ENCODE data around the gene DSP. TPM values are rescaled to one million over a fixed set of nuclear protein-coding genes. Genes with fewer than 3 reads are reported as not detected.
A peak's percentile ranks its signal among the peaks of the same experiment; 100 is the strongest.

DSP gene
- total and polyA plus RNA-seq, 10 donors, result 0.72 to 27.6 (median 15.0) TPM

DNA sequence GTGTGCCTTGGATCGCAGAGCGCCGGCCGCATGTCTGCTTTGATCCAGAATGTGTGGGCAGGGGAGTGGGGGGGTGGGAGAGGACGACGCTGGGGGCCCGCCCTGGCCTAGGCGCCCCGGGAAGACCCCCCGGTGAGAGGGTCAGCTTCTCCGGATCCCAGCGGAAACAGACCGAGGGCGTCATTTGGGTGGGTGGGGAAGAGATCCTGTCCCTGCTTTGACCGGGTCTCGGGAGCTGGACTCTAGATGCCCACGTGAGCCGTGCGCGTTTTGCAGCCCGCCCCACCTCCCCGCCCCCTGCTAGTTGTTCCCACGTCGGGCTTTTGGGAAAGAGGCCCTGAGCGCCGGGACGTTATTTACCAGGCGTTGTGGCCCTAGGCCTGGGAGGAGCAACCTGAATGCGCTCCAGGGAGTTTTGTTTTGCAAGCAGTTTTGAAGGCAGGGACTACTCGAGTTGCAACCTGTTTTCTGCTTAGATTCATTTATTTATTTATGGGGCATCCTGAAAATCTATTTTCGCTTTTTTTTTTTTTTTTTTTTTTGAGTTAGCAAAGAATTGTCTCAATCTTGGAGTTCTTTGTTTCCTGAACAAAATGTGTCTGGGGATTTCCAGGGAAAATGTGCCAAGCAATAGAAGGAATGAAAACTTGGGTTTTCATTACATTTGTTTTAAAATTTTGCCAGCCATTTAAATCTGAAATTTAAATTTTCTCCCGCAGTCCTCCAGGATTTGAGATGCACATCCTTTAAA lies 1.6 kb downstream of the DSP start:
- WGBS, 5 donors, result 5 to 12% (median 7%) methylated on average over 18 to 32 of the region's 32 CpGs

DNA sequence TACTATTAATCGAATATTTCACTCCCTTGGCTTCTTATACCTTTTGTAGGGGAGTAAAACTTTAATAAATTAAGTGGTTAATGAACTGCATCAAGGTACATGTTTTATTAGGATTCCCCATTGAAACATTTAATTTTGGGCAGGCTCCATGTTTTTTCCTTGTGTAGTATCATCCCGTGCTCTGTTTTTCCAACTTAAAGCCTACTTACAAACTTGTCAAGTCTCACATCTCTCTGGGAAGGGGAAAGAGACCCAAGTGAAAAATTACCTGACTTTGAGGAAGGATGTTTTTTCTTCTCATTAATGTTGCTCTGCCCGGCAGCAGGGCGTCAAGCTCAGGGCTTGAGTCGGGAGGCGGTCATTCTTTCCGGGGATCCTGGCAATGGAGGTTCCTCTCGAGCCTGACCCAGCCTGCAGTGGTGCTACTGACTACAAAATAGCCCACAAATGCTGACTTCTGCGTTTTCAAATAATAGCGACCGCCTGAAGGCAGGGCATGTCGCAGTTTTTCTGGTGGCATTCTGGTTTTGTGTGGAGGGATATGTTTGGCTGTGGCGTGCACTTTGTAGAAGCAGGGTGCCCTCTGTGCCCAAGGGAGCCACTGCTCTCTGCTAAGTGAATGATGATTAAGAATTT lies 2.4 kb downstream of the DSP start:
- DNase-seq, result no peak
- WGBS, 5 donors, result 36 to 49% (median 40%) methylated on average over 13 of the region's 13 CpGs
- Histone ChIP-seq H3K9me3 (no peaks in the 10 kb centered on the region), H3K4me3 (peak overlapping the region in 2 of 8 donors; percentile 65 to 85), H3K27me3 (replicated peaks in 1 of 7) (peaks cover 0 to 93% (median 35%) of the 10 kb centered on the region in 7 donors), H3K36me3 (no peaks in the 10 kb centered on the region), H3K27ac (peak overlapping the region in 7 of 8 donors; percentile 10 to 89 (median 80)), H3K4me1 (peaks cover 5 to 46% (median 33%) of the 10 kb centered on the region in 6 donors)
- no peak for TF ChIP-seq POLR2A (IDR thresholded peaks at IDR 0.05)
- intact Hi-C loops (cut with DNase I; ENCODE audit: low total_unique reads), result no loop called here

More for the DNA sequence above, 1.6 kb downstream of the DSP start:
- intact Hi-C loops (cut with DNase I; ENCODE audit: low total_unique reads), result no loop called here
- Histone ChIP-seq H3K4me1 (peaks cover 5 to 46% (median 33%) of the 10 kb centered on the region in 6 donors), H3K27ac (peak overlapping the region in 7 of 8 donors; percentile 66 to 89 (median 82)), H3K36me3 (no peaks in the 10 kb centered on the region), H3K4me3 (peak overlapping the region; percentile 50 to 85 (median 64)), H3K9me3 (no peaks in the 10 kb centered on the region), H3K27me3 (replicated peaks in 1 of 7) (peaks cover 0 to 90% (median 40%) of the 10 kb centered on the region in 7 donors)
- TF ChIP-seq POLR2AphosphoS5 (IDR thresholded peaks at IDR 0.05), result peak; percentile 39 to 70 (median 66)
- TF ChIP-seq, protein P1, sequence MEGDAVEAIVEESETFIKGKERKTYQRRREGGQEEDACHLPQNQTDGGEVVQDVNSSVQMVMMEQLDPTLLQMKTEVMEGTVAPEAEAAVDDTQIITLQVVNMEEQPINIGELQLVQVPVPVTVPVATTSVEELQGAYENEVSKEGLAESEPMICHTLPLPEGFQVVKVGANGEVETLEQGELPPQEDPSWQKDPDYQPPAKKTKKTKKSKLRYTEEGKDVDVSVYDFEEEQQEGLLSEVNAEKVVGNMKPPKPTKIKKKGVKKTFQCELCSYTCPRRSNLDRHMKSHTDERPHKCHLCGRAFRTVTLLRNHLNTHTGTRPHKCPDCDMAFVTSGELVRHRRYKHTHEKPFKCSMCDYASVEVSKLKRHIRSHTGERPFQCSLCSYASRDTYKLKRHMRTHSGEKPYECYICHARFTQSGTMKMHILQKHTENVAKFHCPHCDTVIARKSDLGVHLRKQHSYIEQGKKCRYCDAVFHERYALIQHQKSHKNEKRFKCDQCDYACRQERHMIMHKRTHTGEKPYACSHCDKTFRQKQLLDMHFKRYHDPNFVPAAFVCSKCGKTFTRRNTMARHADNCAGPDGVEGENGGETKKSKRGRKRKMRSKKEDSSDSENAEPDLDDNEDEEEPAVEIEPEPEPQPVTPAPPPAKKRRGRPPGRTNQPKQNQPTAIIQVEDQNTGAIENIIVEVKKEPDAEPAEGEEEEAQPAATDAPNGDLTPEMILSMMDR (IDR thresholded peaks at IDR 0.05 in 8 of 11, conservative IDR thresholded peaks at IDR 0.05 in 3 of 11), result no peak
- TF ChIP-seq POLR2A (IDR thresholded peaks at IDR 0.05), result peak in 1 of 3 donors; percentile 32
- peak; percentile 82 for DNase-seq

DNA sequence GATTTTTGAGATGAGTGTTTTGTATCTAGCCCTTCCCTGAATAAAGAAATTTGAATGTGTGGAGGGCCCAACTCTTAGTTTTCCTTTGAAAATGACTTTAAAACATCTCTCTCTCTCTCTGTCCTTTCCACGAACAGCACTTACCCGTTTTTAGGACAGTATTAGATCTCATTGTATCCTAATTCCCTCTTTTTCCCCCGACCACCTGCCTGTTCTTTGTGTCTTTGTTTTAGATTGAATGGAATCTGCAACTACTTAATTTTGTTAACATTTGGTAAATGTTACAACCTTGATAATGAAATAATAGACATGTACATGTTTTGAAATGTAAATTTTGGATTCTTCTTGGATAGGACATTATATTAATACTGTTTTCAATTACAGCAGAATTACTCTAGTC lies 3.1 kb downstream of the DSP start:
- DNase-seq, result no peak
- intact Hi-C loops (cut with DNase I; ENCODE audit: low total_unique reads), result no loop called here
- H3K4me3 ChIP-seq, result no peak overlapping the region
- peaks cover 0 to 88% (median 35%) of the 10 kb centered on the region in 7 donors for H3K27me3 ChIP-seq (replicated peaks in 1 of 7)
- WGBS, 5 donors, result 65 to 86% (median 78%) methylated on average over 3 of the region's 3 CpGs
- H3K27ac ChIP-seq, result peak overlapping the region in 5 of 8 donors; percentile 42 to 89 (median 82)
- peaks cover 5 to 46% (median 33%) of the 10 kb centered on the region in 6 donors for H3K4me1 ChIP-seq
- no peaks in the 10 kb centered on the region for H3K9me3 ChIP-seq
- TF ChIP-seq, protein P1 (IDR thresholded peaks at IDR 0.05 in 8 of 11, conservative IDR thresholded peaks at IDR 0.05 in 3 of 11), result no peak
- TF ChIP-seq POLR2A (IDR thresholded peaks at IDR 0.05), result no peak
- no peak for TF ChIP-seq POLR2AphosphoS5 (IDR thresholded peaks at IDR 0.05)
- no peaks in the 10 kb centered on the region for H3K36me3 ChIP-seq

GRCh38 chr6:7545316-7546019 lies 4.0 kb downstream of the DSP start:
- peak overlapping the region in 5 of 8 donors; percentile 6 to 89 (median 82) for H3K27ac ChIP-seq
- 71 to 84% (median 74%) methylated on average over 12 of the region's 12 CpGs for whole genome bisulfite sequencing, 5 donors
- no peaks in the 10 kb centered on the region for H3K9me3 ChIP-seq
- intact Hi-C loops (cut with DNase I; ENCODE audit: low total_unique reads), result no loop called here
- no peak for DNase-seq
- H3K4me3 ChIP-seq, result no peak overlapping the region
- H3K27me3 ChIP-seq (replicated peaks in 1 of 7), result peaks cover 0 to 85% (median 31%) of the 10 kb centered on the region in 7 donors
- peaks cover 5 to 43% (median 32%) of the 10 kb centered on the region in 6 donors for H3K4me1 ChIP-seq
- no peaks in the 10 kb centered on the region for H3K36me3 ChIP-seq
- TF ChIP-seq, protein P1 (IDR thresholded peaks at IDR 0.05 in 8 of 11, conservative IDR thresholded peaks at IDR 0.05 in 3 of 11), result no peak
- no peak for TF ChIP-seq POLR2A (IDR thresholded peaks at IDR 0.05)
- no peak for TF ChIP-seq POLR2AphosphoS5 (IDR thresholded peaks at IDR 0.05)

Measured in spleen (tissue), 11 donors.